OCI-LY1 (cell line): ENCODE results near the gene PCBP1.

ENCODE experiments used
- CTCF ChIP-seq: fragments of 200-600 bp; sonication (generic), shearing (Covaris generic); IDR thresholded peaks from 2 replicates; pipeline ENCODE4 v1.5.1; 2017; ENCODE audit warnings: mild to moderate bottlenecking, antibody characterized with exemption, low read length, moderate library complexity, mixed read lengths
- EZH2 ChIP-seq: fragments of 200-600 bp; sonication (generic), shearing (Covaris generic); IDR thresholded peaks from 2 replicates; pipeline ENCODE4 v1.8.0; 2017; ENCODE audit warnings: borderline replicate concordance, mixed run types, mild to moderate bottlenecking, antibody characterized with exemption, low read length, moderate library complexity, mixed read lengths

- TF ChIP-seq CTCF = no peak
- TF ChIP-seq EZH2 = no peak
Measured at GRCh38 chr2:70128005-70128404, 40.7 kb downstream of the PCBP1 start.
